GM21576 (cell line): ENCODE results near the gene OR6C65.
"Not testable (repeated sequence)": the region's sequence is repeated elsewhere in the genome, so short reads cannot be mapped to it uniquely, and the experiment has no call there.

ENCODE experiments used
- ATAC-seq: cut with Tn5 transposase; IDR thresholded peaks from one replicate; pipeline ENCODE4 v1.9.1; 2021; ENCODE audit warnings: mild to moderate bottlenecking, moderate library complexity; ENCODE audit not compliant: unreplicated experiment

OR6C65 gene

GRCh38 chr12:55400229-55400628 is at the start of gene OR6C65:
Gene OR6C65 (plus strand): TSS chr12:55400529. CDS start chr12:55400529, 0 bp downstream.
- no peak for ATAC-seq

DNA sequence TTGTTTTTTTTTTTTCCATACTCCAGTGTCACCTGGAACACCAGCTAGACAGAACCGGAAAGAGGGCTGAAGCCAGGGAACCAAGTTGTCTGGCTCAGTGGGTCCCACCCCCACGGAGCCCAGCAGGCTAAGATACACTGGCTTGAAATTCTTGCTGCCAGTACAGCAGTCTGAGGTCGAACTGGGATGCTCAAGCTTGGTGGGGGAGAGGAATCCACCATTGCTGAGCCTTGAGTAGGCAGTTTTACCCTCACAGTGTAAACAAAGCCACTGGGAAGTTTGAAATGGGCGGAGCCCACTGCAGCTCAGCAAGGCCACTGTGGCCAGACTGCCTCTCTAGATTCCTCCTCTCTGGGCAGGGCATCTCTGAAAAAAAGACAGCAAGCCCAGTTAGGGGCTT is 45.0 kb upstream of the OR6C65 start:
- ATAC-seq = not testable (repeated sequence)

DNA sequence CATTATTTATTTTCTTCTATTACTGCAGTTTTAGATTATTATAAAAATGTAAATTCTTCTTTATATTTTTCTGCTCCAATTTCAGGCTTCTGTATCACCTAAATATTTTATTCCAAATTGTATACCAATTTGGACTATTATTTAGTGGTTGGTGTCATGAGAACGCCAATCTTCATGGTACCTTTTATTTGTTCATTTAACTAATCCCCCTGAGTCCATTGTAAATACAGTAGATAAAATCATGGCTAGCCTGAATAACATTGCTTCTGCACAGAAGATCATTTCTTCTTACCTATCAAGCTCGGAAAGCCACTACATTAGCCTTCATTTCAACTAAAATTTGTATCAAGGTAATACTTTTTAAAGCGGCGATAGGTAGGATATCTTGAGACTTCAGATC is 37.7 kb upstream of the OR6C65 start, which contains the start of gene OR6C75:
TSS of gene OR6C75 (plus strand) at position 301 of the 400 bp plus-strand sequence. CDS start 2,136 bp downstream, outside the sequence.
- ATAC-seq = no peak

DNA sequence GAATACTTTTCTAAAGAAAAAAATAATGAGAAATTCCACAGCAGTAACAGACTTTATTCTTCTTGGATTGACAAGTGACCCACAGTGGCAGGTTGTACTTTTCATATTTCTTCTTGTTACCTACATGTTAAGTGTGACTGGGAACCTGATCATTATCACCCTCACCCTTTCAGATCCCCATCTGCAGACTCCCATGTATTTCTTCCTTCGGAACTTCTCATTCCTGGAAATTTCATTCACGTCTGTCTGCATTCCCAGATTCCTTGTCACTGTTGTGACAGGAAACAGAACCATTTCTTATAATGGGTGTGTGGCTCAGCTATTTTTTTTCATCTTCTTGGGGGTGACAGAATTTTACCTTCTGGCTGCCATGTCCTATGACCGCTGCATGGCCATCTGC is 35.2 kb upstream of the OR6C65 start:
- no peak for ATAC-seq

DNA sequence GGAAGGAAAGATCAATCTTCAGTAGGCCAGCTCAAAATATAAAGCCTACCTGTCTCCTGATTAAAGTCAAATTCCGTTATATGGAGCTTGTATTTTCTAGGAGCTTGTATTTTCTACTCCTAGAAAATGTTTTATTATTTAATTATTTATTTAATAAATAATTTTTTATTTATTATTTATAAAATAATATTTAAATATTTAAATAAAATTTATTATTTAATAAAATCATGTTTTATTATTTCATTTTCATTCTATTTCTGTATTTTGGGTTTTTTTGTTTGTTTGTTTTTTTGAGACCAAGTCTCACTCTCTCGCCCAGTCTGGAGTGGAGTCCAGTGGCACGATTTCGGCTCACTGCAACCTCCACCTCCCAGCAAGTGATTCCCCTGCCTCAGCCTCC is 27.8 kb upstream of the OR6C65 start:
- no peak for ATAC-seq

DNA sequence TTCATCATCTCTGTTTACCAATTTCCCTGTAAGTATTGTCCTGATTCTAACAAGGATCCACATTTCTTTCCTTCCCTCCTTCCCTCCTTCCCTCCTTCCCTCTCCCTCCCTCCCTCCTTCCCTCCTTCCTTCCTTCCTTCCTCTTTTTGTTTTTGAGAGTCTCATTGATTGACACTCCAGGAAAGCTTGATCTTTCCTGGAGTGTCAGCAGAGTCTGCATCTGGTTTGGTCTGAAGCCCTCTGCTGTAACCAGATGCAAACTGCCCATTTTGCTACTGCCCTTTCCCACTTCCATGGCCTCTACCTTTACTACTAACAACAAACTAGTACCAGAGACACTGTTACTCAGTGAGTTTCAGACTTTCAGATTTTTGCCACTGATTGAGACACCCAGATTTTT is 14.4 kb upstream of the OR6C65 start:
- no peak for ATAC-seq

DNA sequence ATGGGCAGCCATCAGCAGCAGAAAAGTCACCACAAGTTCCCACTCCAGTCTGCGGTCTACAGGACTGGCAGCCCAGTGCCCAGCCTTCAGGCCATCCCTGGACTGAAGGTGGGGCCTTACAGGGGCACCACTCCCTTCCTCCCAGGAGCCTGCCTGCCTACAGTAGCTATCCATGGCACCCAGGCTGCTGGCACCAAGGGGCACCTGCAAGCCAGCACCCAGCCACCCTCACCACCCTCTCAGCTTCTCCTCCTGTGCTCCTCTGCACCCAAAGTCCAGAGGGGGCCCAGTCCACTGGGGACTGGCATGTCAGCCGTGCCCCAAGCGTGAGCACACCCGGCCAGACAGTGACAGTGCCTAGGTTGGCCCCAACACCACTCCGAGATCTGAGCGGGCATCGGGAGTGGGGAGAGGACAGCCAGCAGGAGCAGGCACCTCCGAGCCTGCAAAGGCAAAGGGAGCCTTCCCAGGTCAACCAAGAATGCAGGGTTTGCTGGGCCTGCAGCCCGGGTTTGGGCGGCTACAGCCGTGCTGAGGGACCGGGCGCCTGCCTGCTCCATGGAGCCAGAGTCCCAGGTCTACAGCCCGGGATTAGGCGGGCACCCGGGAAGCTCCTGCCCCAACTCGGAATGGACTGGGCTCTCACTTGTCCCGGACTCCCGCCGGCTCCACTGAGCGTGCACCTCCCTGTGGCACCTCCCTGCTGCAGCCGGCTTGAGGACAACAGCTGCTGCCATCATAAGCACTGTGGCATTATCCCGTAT is 8.1 kb upstream of the OR6C65 start:
- no peak for ATAC-seq

- ATAC-seq = no peak
Measured at GRCh38 chr12:55396326-55396725, 4.0 kb upstream of the OR6C65 start.

GRCh38 chr12:55407866-55408265 is 7.5 kb downstream of the OR6C65 start:
- no peak for ATAC-seq

GRCh38 chr12:55409133-55409532 is 8.8 kb downstream of the OR6C65 start:
- not testable (repeated sequence) for ATAC-seq

- not testable (repeated sequence) for ATAC-seq
Measured at GRCh38 chr12:55412138-55412537, 11.8 kb downstream of the OR6C65 start.

- ATAC-seq = not testable (repeated sequence)
Measured at GRCh38 chr12:55413498-55414388, 13.4 kb downstream of the OR6C65 start.

DNA sequence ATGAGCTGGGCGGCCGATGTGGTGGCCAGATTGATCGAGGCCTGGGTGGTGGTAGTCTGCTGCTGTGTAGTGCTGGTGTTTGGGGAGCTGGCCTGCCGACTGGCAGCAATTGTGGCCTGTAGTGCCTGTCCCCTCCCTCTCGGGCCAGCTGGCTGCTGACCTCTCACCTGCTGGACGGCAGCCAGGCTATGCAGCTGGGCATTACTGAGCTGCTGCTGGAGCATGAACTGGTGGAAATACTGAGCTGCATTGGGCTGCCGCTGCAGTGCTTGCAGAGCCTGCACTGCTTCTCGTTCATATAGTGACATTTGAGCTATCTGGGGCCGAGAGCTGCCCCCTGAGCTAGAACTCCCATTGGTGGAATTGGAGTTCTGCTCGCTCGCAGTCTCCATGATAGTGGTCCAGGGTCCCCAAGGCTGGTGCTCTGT is 14.1 kb downstream of the OR6C65 start:
- not testable (repeated sequence) for ATAC-seq

DNA sequence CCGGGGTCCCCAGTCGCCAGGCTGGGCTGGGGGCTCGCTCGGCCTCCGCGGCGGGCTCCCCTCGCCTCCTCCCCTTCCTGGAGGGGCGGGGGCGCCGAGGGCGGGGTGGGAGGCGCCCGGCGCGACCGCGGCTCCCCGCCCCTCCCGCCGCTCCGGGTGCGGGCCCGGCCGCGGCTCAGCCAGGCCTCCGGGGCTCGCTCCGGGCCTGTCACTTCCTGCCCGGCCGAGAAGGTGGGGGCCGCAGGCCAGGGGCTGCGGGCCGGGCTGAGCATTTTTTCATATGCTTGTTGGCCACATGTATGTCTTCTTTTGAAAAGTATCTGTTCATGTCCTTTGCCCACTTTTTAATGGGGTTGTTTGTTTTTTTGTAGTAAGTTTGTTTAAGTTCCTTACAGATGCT is 14.6 kb downstream of the OR6C65 start:
- ATAC-seq = not testable (repeated sequence)

DNA sequence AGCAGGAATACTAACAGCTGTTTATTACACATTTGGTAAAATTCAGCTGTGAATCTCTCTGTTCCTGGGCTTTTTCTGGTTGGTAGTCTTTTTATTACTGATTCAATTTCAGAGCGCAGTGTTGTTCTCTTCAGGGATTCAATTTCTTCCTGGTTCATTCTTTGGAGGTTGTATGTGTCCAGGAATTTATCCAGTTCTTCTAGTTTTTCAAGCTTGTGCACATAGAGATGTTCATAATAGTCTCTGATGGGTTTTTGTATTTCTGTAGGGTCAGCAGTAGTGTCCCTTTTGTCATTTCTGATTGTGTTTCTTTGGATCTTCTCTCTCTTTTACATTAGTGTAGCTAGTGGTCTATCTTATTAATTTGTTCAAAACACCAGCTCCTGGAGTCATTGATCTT is 16.6 kb downstream of the OR6C65 start:
- no peak for ATAC-seq

GRCh38 chr12:55420307-55420962 is 20.1 kb downstream of the OR6C65 start:
- no peak for ATAC-seq

DNA sequence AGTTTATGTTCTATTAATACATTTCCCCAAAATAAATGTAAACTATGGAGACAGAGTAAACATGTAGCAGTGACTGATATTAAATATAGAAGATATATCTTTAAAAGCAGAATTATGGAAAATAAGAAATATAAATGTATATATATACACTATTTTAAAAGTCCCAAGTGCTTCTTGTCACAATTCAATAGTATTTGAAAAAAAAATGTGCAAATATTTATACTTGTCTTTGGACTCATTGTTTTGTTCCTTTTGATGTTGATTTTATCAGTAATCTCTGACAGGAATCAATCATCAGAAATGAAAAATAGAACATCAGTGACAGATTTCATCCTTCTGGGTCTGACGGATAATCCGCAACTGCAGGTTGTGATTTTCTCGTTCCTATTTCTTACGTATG is 25.6 kb downstream of the OR6C65 start, which contains the start of gene OR6C76:
TSS of gene OR6C76 (plus strand) at position 301 of the 400 bp plus-strand sequence. CDS start at position 301, 0 bp downstream.
- no peak for ATAC-seq

DNA sequence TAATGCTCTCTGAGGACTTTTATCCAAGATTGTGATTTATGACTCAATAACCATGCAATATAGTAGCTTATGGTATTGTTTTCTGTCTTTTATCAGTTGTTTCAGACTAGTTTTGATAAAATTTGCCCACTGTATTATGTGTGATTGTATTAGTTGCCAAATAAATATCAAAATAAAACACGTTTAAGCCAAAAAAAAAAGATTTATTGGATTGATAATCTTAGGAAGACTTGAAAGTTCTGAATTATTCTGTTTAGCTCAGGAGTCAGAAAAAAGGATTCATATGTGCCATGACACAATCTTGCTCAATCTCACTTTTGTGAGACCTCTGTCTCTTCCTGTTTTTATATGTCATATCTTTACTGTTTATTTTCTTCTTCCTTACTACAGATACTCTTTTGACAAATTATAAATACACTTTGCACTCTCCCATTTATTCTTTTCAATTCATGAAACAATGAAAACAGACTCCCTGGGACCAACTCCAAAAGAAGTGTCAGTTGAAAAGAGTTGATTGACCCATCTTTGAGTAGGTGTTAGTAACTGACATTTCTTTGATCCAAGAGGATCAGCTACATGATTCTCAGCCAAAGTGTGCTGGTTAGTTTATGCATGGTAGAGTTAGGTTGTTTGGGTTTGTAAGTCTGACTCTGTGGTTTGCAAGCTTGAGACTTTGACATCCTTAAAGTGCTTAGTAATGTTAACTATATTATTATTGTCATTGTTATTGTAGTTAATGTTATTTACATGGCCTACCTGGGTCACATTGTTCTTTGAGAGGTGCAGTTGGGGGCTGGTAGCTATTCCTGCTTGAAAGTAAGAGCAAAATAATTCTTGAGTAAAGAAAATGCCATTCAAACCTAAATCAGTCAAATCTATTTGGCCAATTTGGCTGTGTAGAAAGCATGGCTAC is 28.3 kb downstream of the OR6C65 start:
- no peak for ATAC-seq

GRCh38 chr12:55441233-55441632 is 40.9 kb downstream of the OR6C65 start:
- not testable (repeated sequence) for ATAC-seq

- no peak for ATAC-seq
Measured at GRCh38 chr12:55443776-55444175, 43.4 kb downstream of the OR6C65 start, which contains the start of gene OR6C2. Gene OR6C2 (plus strand): TSS chr12:55444076. CDS start chr12:55452214, 8,138 bp downstream.
